ENCODE data around the gene ACAA2.

DNA sequence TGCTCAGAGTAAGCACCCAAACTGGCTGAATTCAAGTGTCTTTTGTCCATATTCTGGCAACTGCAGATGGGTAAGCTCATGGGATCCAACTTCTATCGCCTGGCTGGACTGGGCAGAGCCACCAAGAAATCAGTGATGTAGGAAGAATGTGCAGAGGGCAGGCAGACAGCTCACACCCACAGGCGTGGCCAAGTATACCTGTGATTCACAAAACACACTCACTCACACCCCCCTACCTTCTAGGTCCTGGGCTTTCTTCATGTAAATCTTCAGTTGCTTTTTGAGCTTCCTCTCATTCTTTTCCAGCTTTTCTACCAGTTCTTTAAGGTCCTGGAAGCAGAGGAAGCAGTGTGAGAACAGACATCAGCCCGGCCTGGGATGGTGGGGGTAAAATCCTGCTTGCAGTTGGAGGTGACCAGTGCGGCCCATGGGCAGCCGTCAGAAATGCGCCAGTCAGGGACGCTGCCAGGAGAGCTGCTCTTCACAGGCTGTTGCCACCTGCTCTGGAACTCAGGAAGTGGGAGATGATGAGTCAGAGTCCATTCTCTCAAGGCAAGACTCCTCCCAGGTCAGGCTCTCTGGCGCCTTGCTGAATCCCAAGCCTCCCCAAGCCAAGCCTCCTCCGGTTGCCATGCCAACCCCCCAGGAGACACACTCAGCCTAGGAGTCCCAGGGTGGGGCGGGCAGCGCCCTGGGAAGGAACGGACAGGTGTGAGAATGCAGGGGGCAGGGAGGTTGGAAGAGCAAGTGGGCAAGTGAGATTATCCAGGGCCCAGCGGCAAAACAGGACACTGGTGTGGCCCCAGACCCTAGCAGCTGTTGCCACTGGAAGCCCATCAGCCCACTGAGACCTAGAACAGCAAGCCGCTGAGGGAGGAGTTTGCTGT is 36.2 kb upstream of the ACAA2 start:
- TF ChIP-seq, protein P1, sequence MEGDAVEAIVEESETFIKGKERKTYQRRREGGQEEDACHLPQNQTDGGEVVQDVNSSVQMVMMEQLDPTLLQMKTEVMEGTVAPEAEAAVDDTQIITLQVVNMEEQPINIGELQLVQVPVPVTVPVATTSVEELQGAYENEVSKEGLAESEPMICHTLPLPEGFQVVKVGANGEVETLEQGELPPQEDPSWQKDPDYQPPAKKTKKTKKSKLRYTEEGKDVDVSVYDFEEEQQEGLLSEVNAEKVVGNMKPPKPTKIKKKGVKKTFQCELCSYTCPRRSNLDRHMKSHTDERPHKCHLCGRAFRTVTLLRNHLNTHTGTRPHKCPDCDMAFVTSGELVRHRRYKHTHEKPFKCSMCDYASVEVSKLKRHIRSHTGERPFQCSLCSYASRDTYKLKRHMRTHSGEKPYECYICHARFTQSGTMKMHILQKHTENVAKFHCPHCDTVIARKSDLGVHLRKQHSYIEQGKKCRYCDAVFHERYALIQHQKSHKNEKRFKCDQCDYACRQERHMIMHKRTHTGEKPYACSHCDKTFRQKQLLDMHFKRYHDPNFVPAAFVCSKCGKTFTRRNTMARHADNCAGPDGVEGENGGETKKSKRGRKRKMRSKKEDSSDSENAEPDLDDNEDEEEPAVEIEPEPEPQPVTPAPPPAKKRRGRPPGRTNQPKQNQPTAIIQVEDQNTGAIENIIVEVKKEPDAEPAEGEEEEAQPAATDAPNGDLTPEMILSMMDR (IDR thresholded peaks at IDR 0.05) = peak in 2 of 5 experiments; percentile 31 to 55
- TF ChIP-seq POLR2AphosphoS5 (IDR thresholded peaks at IDR 0.05) = peak in 2 of 3 donors; percentile 81 to 82

All from transverse colon (tissue), 4 donors.